HG02610 (cell line): ENCODE measurements around the gene ATP5F1A.

ENCODE experiments used
- ATAC-seq: cut with Tn5 transposase; IDR thresholded peaks from one replicate; pipeline ENCODE4 v1.9.1; 2021; ENCODE audit warnings: mild to moderate bottlenecking, moderate library complexity; ENCODE audit not compliant: unreplicated experiment

The ATP5F1A gene

GRCh38 chr18:46073474-46074331 lies 24.4 kb downstream of the ATP5F1A start:
- ATAC-seq: no peak

- ATAC-seq: no peak
Measured at GRCh38 chr18:46072959-46073358, 25.1 kb downstream of the ATP5F1A start.

- no peak for ATAC-seq
Measured at GRCh38 chr18:46072376-46072867, 25.7 kb downstream of the ATP5F1A start.

- ATAC-seq: peak; percentile 53
Measured at GRCh38 chr18:46071653-46072375, 26.3 kb downstream of the ATP5F1A start, which contains the start of gene PSTPIP2. Gene PSTPIP2, minus strand, starts transcription at chr18:46072260. Its CDS starts 72 bp downstream, at chr18:46072188.

- ATAC-seq: peak; percentile 24
Measured at GRCh38 chr18:46070815-46071652, 27.1 kb downstream of the ATP5F1A start.

DNA sequence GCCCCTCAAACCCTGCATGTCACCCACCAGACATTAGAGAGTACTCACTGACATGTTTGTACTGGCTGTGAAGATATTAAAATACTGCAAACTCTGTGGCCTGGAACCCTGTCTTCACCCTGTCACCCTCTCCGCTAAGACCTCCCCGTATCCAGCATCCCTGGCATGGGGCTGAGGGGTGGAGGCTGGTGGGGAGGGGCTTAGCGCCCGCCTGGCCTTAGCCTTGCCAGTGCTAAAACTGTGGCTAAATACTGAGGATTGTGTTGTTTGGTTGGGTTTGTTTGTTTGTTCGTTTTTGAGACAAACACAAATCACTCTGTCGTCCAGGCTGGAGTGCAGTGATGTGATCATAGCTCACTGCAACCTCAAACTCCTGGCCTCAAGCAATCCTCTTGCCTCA lies 27.9 kb downstream of the ATP5F1A start:
- no peak for ATAC-seq

- ATAC-seq: peak; percentile 35
Measured at GRCh38 chr18:46069524-46069923, 28.6 kb downstream of the ATP5F1A start.

DNA sequence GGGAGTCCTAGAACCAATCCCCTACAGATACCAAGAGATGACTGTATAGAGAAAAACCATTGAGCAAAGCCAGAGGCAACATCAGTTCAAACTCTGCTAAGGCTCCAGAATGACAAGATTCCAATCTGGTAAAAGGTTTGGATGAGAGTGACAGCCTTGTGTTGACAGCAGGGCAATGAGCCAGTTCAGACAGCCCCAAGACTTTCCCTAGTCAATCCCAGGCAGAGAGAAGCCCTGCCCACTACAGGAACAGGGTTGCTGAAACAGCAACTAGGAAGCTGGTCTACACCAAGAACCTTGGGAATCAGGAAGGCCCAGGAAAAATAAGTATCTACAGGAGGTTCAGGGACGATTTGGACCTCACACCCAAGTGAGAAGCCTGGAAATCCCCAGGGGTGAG lies 29.3 kb downstream of the ATP5F1A start:
- no peak for ATAC-seq

- ATAC-seq: no peak
Measured at GRCh38 chr18:46067438-46068007, 30.6 kb downstream of the ATP5F1A start.

DNA sequence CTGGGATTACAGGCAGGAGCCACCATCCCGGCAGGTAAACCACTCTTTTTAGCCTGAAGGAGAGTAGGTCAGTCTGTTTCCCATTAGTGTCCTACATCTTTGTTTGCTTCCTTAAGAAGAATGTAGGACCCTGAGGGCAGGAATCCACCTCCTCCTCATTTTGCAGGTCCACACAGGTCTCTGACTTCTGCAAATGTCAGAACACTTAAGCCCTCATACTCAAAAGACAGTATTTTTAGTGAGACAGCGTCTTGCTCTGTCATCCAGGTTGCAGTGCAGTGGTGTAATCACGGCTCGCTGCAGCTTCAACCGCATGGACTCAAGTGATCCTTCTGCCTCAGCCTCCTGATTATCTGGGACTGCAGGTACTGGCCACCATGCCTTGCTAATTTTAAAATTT lies 35.3 kb downstream of the ATP5F1A start:
- no peak for ATAC-seq

DNA sequence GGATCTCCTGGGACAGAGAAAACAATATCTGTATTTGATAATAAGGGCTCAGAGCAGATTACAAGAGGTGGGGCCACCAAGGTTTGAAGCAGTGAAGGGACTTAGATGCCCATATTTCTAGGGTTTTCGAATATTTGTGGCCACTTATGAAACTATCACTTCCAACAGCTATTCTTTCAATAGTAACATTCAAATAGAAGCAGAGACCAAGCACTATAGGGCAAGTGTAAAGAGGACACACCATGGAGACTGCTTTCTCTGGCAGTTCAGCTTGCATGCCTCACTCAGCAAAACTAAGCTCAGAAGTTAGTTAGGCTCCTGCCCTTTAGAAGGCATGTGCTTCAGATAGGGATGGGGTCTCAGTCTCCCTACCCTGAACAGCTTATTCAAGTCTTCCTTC lies 36.3 kb downstream of the ATP5F1A start:
- ATAC-seq: no peak

GRCh38 chr18:46061387-46061786 lies 36.7 kb downstream of the ATP5F1A start:
- no peak for ATAC-seq

- ATAC-seq: no peak
Measured at GRCh38 chr18:46060359-46060841, 37.7 kb downstream of the ATP5F1A start.

- no peak for ATAC-seq
Measured at GRCh38 chr18:46055838-46056230, 42.3 kb downstream of the ATP5F1A start.

DNA sequence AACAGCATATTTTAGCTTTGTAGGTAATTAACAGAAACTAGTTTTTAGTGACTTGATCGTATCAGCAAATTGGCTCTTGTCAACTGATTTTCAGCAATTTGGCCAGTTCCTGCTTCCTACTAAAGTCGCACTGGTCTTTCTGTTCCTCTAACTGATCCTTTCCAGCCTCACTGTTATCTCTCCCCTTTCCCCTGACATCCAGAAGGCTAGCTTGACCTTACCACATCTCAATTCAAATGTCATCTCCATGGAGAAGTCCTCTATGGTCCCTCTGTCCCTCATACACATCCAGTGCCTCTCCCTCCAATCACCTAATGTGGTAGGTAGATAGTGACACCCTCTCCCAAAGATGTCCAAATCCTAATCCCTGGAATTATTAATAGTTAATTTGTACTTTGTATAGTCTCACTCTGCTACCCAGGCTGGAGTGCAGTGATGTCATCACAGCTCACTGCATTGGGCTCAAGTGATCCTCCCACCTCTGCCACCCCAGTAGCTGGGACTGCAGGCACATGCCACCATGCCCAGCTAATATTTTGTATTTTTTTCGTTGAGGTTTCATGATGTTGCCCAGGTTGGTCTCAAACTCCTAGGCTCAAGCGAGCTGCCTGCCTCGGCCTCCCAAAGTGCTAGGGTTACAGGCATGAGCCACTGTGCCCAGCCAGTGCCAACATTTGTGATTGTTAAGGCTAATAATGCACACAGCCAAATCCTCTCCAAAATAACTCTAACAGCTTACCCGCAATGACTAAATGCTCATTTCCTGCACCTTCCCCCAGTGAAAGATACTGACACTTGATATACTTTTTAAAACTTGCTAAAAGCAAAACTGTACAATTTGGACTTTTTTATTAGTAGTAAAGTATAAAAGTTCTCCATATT lies 42.9 kb downstream of the ATP5F1A start:
- ATAC-seq: peak; percentile 50

- ATAC-seq: no peak
Measured at GRCh38 chr18:46053368-46054095, 44.6 kb downstream of the ATP5F1A start.

- peak; percentile 39 for ATAC-seq
Measured at GRCh38 chr18:46051731-46052461, 46.2 kb downstream of the ATP5F1A start.

DNA sequence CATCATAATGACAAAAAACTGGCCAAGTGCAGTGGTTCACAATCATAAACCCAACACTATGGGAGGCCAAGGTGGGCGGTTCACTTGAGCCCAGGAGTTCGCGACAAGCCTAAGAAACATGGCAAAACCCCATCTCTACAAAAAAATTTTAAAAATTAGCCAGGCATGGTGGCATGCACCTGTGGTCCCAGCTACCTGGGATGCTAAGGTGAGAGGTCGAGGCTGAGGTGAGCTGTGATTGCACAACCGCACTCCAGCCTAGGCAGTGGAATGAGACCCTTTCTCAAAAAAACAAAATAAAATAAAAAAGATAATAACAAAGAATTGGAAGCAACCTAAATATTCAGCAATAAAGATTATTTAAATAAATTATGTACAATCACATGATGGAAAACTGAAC lies 47.8 kb downstream of the ATP5F1A start:
- no peak for ATAC-seq
